Measurements from ENCODE around the gene GHRH. TPM values are rescaled to one million over a fixed set of nuclear protein-coding genes. Genes with fewer than 3 reads are reported as not detected.

The GHRH gene
- total and polyA plus RNA-seq, 4 donors, result not detected

DNA sequence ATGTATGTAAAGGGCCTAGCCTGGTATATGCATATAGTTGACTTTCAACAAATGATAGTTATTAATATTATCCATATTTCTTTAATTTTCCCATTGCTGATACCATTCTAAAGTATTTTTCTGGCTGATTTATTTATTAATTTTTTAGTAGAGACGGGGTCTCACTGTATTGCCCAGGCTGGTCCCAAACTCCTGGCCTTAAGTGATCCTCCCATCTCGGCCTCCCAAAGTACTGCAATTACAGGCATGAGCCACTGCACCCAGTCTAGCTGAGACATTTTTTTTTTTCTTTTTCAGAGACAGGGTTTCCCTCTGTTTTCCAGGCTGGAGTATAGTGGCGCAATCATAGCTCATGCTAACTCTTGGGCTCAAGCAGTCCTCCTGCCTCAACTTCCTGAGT lies 52.4 kb downstream of the GHRH start:
- H3K36me3 ChIP-seq (ENCODE audit: control insufficient read depth in 4 of 4, insufficient read depth in 3 of 4, low read depth in 1 of 4, low read length in 3 of 4), result peaks cover 12 to 80% (median 52%) of the 10 kb centered on the region in 4 donors
- 97% methylated on average over 3 of the region's 3 CpGs for WGBS
- no peaks in the 10 kb centered on the region for H3K9me3 ChIP-seq (ENCODE audit: control insufficient read depth in 4 of 4, low read length in 3 of 4)
- H3K4me3 ChIP-seq (ENCODE audit: low read depth in 1 of 3, low read length in 3 of 3), result no peak overlapping the region
- H3K9ac ChIP-seq (ENCODE audit: low read depth in 1 of 2, low read length in 2 of 2), result no peak overlapping the region
- H3K27ac ChIP-seq (ENCODE audit: low read depth in 1 of 2, low read length in 2 of 2), result no peak overlapping the region
- no peaks in the 10 kb centered on the region for H3K4me1 ChIP-seq (ENCODE audit: control insufficient read depth in 4 of 4, insufficient read depth in 4 of 4, low read length in 3 of 4)
- no peaks in the 10 kb centered on the region for H3K27me3 ChIP-seq (ENCODE audit: control insufficient read depth in 4 of 4, insufficient read depth in 4 of 4, low read length in 3 of 4)
- TF ChIP-seq HNF4G (IDR thresholded peaks at IDR 0.05) (no peak), FOXA2 (IDR thresholded peaks at IDR 0.05) (no peak), GABPA (IDR thresholded peaks at IDR 0.05 in 1 of 2, conservative IDR thresholded peaks at IDR 0.05 in 1 of 2) (no peak), TAF1 (conservative IDR thresholded peaks at IDR 0.05) (no peak)
- no peak for DNase-seq (ENCODE audit: low spot score)

DNA sequence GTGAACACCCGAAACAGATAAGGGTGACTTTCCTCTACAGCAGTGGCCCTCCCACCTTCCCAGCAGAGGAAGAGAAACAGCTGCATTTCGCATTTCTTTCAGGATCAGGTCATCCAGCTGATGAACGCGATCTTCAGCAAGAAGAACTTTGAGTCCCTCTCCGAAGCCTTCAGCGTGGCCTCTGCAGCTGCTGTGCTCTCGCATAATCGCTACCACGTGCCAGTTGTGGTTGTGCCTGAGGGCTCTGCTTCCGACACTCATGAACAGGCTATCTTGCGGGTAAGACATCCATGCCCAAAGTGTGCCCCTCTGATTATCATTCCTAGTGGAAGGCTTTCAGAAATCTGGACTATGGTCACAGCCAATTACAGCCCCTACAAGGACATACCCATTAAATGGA lies 54.4 kb downstream of the GHRH start:
- TF ChIP-seq, protein P1, sequence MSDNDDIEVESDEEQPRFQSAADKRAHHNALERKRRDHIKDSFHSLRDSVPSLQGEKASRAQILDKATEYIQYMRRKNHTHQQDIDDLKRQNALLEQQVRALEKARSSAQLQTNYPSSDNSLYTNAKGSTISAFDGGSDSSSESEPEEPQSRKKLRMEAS (IDR thresholded peaks at IDR 0.05), result no peak
- TF ChIP-seq RAD21 (IDR thresholded peaks at IDR 0.05) (no peak), FOXA1 (IDR thresholded peaks at IDR 0.05) (no peak), FOXA2 (IDR thresholded peaks at IDR 0.05) (no peak), GABPA (IDR thresholded peaks at IDR 0.05 in 1 of 2, conservative IDR thresholded peaks at IDR 0.05 in 1 of 2) (no peak), JUND (IDR thresholded peaks at IDR 0.05) (no peak), TAF1 (conservative IDR thresholded peaks at IDR 0.05) (no peak), NR2F2 (IDR thresholded peaks at IDR 0.05) (no peak), YY1 (IDR thresholded peaks at IDR 0.05) (no peak), RXRA (IDR thresholded peaks at IDR 0.05) (no peak), HNF4G (IDR thresholded peaks at IDR 0.05) (no peak), HNF4A (conservative IDR thresholded peaks at IDR 0.05) (no peak)
- TF ChIP-seq, protein P2, sequence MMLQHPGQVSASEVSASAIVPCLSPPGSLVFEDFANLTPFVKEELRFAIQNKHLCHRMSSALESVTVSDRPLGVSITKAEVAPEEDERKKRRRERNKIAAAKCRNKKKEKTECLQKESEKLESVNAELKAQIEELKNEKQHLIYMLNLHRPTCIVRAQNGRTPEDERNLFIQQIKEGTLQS (IDR thresholded peaks at IDR 0.05), result no peak
- TF ChIP-seq, protein P3, sequence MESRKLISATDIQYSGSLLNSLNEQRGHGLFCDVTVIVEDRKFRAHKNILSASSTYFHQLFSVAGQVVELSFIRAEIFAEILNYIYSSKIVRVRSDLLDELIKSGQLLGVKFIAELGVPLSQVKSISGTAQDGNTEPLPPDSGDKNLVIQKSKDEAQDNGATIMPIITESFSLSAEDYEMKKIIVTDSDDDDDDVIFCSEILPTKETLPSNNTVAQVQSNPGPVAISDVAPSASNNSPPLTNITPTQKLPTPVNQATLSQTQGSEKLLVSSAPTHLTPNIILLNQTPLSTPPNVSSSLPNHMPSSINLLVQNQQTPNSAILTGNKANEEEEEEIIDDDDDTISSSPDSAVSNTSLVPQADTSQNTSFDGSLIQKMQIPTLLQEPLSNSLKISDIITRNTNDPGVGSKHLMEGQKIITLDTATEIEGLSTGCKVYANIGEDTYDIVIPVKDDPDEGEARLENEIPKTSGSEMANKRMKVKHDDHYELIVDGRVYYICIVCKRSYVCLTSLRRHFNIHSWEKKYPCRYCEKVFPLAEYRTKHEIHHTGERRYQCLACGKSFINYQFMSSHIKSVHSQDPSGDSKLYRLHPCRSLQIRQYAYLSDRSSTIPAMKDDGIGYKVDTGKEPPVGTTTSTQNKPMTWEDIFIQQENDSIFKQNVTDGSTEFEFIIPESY (IDR thresholded peaks at IDR 0.05), result no peak
- TF ChIP-seq, protein P4, sequence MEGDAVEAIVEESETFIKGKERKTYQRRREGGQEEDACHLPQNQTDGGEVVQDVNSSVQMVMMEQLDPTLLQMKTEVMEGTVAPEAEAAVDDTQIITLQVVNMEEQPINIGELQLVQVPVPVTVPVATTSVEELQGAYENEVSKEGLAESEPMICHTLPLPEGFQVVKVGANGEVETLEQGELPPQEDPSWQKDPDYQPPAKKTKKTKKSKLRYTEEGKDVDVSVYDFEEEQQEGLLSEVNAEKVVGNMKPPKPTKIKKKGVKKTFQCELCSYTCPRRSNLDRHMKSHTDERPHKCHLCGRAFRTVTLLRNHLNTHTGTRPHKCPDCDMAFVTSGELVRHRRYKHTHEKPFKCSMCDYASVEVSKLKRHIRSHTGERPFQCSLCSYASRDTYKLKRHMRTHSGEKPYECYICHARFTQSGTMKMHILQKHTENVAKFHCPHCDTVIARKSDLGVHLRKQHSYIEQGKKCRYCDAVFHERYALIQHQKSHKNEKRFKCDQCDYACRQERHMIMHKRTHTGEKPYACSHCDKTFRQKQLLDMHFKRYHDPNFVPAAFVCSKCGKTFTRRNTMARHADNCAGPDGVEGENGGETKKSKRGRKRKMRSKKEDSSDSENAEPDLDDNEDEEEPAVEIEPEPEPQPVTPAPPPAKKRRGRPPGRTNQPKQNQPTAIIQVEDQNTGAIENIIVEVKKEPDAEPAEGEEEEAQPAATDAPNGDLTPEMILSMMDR (IDR thresholded peaks at IDR 0.05; ENCODE audit: low read depth, low read length, missing input control), result no peak
- H3K27ac ChIP-seq (ENCODE audit: low read depth in 1 of 2, low read length in 2 of 2), result no peak overlapping the region
- no peaks in the 10 kb centered on the region for H3K27me3 ChIP-seq (ENCODE audit: control insufficient read depth in 4 of 4, insufficient read depth in 4 of 4, low read length in 3 of 4)
- H3K36me3 ChIP-seq (ENCODE audit: control insufficient read depth in 4 of 4, insufficient read depth in 3 of 4, low read depth in 1 of 4, low read length in 3 of 4), result peaks cover 12 to 70% (median 45%) of the 10 kb centered on the region in 4 donors
- H3K4me3 ChIP-seq (ENCODE audit: low read depth in 1 of 3, low read length in 3 of 3), result no peak overlapping the region
- no peak overlapping the region for H3K9ac ChIP-seq (ENCODE audit: low read depth in 1 of 2, low read length in 2 of 2)
- no peaks in the 10 kb centered on the region for H3K4me1 ChIP-seq (ENCODE audit: control insufficient read depth in 4 of 4, insufficient read depth in 4 of 4, low read length in 3 of 4)
- no peak for DNase-seq (ENCODE audit: low spot score)
- 98% methylated on average over 11 of the region's 11 CpGs for WGBS
- no peaks in the 10 kb centered on the region for H3K9me3 ChIP-seq (ENCODE audit: control insufficient read depth in 4 of 4, low read length in 3 of 4)

DNA sequence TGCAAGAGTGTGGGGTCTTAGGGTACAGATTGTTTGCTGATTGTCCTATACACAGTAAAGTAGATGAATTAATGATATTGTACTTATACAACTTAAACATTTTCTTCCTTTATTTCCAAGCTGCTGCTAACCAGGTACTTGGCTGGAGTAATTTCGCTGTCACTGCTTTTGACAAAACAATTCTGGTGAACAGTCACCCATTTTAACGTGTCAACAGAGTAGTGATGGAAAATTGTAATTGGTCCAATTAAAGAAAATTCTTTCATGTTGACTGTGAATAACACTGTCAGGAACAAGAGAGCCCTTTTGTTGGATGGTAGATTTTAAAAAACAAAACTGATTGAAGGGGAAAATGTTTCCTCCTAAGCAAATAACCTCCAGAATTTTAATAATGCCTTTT lies 55.8 kb downstream of the GHRH start:
- Histone ChIP-seq H3K27me3 (ENCODE audit: control insufficient read depth in 4 of 4, insufficient read depth in 4 of 4, low read length in 3 of 4) (no peaks in the 10 kb centered on the region), H3K9me3 (ENCODE audit: control insufficient read depth in 4 of 4, low read length in 3 of 4) (no peaks in the 10 kb centered on the region), H3K4me3 (ENCODE audit: low read depth in 1 of 3, low read length in 3 of 3) (no peak overlapping the region), H3K9ac (ENCODE audit: low read depth in 1 of 2, low read length in 2 of 2) (no peak overlapping the region), H3K4me1 (ENCODE audit: control insufficient read depth in 4 of 4, insufficient read depth in 4 of 4, low read length in 3 of 4) (no peaks in the 10 kb centered on the region), H3K27ac (ENCODE audit: low read depth in 1 of 2, low read length in 2 of 2) (no peak overlapping the region), H3K36me3 (ENCODE audit: control insufficient read depth in 4 of 4, insufficient read depth in 3 of 4, low read depth in 1 of 4, low read length in 3 of 4) (peaks cover 14 to 71% (median 46%) of the 10 kb centered on the region in 4 donors)
- DNase-seq (ENCODE audit: low spot score), result no peak
- WGBS, result 86% methylated on average over 2 of the region's 2 CpGs
- TF ChIP-seq JUND (IDR thresholded peaks at IDR 0.05) (no peak), YY1 (IDR thresholded peaks at IDR 0.05) (no peak)

All from liver (tissue), 9 donors.